Renal cortical epithelial cell (primary cell): Measurements from ENCODE around the gene TMEM250. TPM values are rescaled to one million over a fixed set of nuclear protein-coding genes. Genes with fewer than 3 reads are reported as not detected.

ENCODE experiments used
- DNase-seq: peaks from one replicate; pipeline ENCODE4 v3.0.0-alpha.2; 2011; ENCODE audit warnings: low read depth
- total RNA-seq: library from RNA; depleted of rRNA; stranded (reverse); fragments of >200 nt; gene quantifications from 2 replicates; pipeline ENCODE4 v1.2.3, GENCODE V29; 2014

TMEM250 gene
- total RNA-seq, 1 donor from 2014 or later, result 73.2 TPM

- DNase-seq, result no peak
These were observed 35.9 kb downstream of the TMEM250 start for GRCh38 chr9:136082496-136083361.

GRCh38 chr9:136081826-136082495, 36.7 kb downstream of the TMEM250 start:
- no peak for DNase-seq

GRCh38 chr9:136081113-136081825, 37.4 kb downstream of the TMEM250 start:
- DNase-seq, result no peak

GRCh38 chr9:136080716-136081112, 38.0 kb downstream of the TMEM250 start:
- DNase-seq, result no peak

GRCh38 chr9:136079916-136080246, 38.8 kb downstream of the TMEM250 start:
- no peak for DNase-seq

- DNase-seq, result no peak
These were observed 39.3 kb downstream of the TMEM250 start for GRCh38 chr9:136079211-136079915.

GRCh38 chr9:136078498-136079011, 40.1 kb downstream of the TMEM250 start:
- no peak for DNase-seq

- no peak for DNase-seq
These were observed 40.7 kb downstream of the TMEM250 start for GRCh38 chr9:136078024-136078423.

GRCh38 chr9:136077491-136077890, 41.2 kb downstream of the TMEM250 start:
- no peak for DNase-seq

- no peak for DNase-seq
These were observed 42.6 kb downstream of the TMEM250 start for GRCh38 chr9:136075881-136076678.

- DNase-seq, result no peak
These were observed 43.4 kb downstream of the TMEM250 start for GRCh38 chr9:136075134-136075841.

GRCh38 chr9:136074706-136075105, 44.0 kb downstream of the TMEM250 start:
- DNase-seq, result no peak

Other genes with a start within 250 kb of the TMEM250 start
- gene CAMSAP1, start 211.3 kb downstream of the TMEM250 start, total RNA-seq, result 31.6 and 39.8 TPM in 2 replicates
- 22.1 and 29.1 TPM in 2 replicates for gene UBAC1, start 157.5 kb downstream of the TMEM250 start, total RNA-seq
- 22.9 and 62.0 TPM in 2 replicates for gene NACC2, start 23.6 kb downstream of the TMEM250 start, total RNA-seq
- gene LHX3, start 86.3 kb upstream of the TMEM250 start, total RNA-seq, result not detected in 2 replicates
- gene QSOX2, start 126.9 kb upstream of the TMEM250 start, total RNA-seq, result 9.2 and 10.3 TPM in 2 replicates
- gene CCDC187, start 185.2 kb upstream of the TMEM250 start, total RNA-seq, result not detected in 2 replicates
- gene GPSM1, start 208.7 kb upstream of the TMEM250 start, total RNA-seq, result 15.5 and 23.6 TPM in 2 replicates
- gene DNLZ, start 244.9 kb upstream of the TMEM250 start, total RNA-seq, result 12.5 and 17.4 TPM in 2 replicates